HG02840 (cell line): ENCODE results near the gene ABHD3.
"Not testable (repeated sequence)": the region's sequence is repeated elsewhere in the genome, so short reads cannot be mapped to it uniquely, and the experiment has no call there.

ENCODE experiments used
- ATAC-seq: cut with Tn5 transposase; IDR thresholded peaks from one replicate; pipeline ENCODE4 v1.9.1; 2021; ENCODE audit warnings: mild to moderate bottlenecking, moderate library complexity, moderate number of reproducible peaks; ENCODE audit not compliant: unreplicated experiment, low FRiP score

Gene ABHD3, protein sequence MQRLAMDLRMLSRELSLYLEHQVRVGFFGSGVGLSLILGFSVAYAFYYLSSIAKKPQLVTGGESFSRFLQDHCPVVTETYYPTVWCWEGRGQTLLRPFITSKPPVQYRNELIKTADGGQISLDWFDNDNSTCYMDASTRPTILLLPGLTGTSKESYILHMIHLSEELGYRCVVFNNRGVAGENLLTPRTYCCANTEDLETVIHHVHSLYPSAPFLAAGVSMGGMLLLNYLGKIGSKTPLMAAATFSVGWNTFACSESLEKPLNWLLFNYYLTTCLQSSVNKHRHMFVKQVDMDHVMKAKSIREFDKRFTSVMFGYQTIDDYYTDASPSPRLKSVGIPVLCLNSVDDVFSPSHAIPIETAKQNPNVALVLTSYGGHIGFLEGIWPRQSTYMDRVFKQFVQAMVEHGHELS

DNA sequence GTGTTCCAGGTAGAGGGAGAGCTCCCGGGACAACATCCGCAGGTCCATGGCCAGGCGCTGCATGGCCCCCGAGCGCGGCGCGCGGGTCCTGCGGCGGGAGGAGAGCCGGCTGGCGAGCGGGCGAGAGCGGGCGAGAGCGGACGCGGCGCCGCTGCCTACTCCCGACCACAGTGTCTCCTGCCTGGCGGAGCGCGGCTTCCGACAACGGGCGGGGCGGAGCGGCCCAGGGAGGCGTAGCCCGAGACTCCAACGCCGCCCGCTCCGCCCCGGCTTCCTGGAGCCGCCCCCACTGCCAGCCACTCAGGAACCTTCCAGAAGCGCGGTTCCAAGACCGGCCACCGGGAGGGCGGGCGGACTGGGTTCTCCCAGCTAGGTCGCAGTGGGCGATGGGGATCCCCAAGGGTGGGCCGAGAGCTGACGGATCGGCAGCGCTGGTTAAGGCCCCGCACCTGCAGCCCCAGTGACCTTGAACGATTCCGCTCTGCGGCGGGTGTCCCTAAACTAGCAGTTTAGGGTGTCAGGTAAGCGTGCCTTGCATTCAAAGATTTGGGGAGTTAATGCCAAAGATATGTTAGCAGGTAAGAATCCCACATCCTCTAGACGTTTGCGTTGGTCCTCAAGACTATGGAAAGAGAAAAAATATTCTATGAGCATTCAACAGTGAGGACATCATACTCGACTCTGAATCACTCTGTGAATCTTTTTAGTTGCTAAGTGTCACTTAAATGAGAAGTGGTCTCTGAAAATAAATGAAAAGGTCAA lies at the start of gene ABHD3:
TSS of gene ABHD3 (minus strand) at position 172 of the 762 bp plus-strand sequence. CDS start at position 63, 109 bp downstream.
- peak; percentile 91 for ATAC-seq

DNA sequence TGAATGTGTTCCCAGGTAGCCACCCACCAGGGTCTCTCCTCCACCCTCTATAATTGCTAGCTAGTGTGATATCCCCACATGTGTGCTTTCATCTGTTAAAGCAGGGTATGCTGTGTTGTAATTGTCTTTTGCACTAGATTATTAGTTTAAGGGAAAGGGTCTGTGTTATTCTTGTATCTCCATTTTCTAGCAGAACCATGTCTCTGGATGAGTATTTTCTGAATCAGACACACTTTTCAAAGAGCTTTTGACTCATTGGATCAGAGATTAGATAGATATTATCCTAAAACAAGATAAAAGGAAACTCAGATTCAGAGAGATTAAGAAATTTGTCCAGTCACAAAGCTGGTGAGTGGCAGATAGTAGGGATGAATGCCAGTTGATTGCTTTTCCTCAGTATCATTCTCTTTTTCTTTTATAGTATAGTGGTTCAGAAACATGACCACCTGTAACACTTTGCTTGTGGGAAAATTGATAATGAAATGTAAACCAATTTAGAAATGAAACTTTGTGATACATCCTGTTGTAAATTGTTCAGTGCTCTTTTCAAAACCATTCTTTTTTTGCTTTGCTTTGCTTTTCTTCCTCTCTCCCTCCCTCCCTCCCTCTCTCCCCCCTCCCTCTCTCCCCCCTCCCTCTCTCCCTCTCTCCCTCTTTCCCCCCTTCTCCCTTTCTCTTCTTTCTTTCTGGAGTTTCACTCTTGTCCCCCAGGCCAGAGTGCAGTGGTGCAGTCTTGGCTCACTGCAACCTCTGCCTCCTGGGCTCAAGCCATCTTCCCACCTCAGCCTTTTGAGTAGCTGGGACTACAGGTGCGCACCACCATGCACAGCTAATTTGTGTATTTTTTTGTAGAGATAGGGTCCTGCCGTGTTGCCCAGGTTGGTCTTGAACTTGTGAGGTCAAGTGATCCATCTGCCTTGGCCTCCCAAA lies 43.5 kb upstream of the ABHD3 start:
- no peak for ATAC-seq

DNA sequence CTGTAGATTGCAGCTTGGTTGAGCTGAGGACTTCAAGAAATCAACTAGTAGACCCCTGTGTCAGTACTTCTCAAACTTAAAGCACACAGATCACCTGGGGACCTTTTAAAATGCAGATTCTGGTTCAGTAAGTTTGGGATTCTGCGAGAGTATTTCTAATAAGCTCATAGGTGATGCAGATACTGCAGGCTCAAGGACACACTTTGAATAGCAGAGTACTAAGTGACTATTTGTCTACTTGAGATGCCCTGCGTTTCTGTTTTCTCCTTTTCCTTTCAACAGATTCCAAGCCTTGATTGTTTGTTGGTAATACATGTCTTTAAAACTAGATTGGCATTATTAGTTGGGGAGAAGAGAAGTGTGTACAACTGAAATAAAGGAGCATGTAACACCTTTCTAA lies 42.7 kb upstream of the ABHD3 start:
- ATAC-seq = no peak

DNA sequence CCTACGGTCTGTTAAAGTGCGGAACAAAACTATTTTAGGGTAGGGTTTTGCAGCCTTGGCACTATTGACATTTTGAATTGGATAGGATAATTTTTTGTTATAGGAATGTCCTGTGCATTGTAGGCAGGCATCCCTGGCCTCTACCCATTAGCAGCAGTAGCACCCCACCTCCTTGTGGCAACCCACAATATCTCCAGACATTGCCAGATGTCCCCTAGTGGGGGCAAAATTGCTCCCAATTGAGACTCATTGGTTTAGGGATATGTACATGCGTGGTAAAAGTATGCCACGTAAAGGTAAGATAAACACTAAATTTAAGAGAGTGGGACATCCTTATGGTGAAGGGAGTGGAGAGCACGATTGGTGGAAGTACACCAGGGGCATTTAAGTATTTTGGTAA lies 40.7 kb upstream of the ABHD3 start:
- no peak for ATAC-seq

DNA sequence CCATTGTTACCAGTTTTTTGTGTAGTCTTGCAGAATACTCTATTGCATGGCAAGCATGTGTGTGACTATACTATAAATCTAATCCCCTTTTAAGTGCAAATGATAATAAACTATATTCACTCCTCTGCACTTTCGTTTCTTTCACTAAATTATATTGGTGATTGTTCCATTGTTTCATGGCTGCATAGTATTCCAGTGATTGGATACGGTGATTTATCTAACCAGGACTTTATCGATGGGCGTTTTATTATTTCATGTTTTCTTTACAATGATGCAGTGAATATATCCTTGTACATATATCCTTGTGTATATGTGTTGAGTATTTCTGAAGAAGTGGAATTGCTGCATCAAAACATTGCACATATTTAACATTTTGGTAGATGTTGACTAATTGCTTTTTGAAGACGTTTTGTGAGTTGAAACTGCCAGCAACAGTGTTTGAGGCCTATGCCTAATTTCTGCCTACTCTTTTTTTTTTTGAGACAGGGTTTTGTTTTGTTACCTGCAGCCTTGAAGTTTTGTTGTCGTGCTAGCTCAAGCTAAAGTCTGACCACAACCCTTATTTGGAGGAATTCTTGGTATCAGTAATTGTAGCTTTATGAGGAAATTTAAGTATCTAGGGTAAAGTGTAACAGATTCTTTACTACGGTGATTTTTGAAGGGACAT lies 38.7 kb upstream of the ABHD3 start:
- no peak for ATAC-seq

DNA sequence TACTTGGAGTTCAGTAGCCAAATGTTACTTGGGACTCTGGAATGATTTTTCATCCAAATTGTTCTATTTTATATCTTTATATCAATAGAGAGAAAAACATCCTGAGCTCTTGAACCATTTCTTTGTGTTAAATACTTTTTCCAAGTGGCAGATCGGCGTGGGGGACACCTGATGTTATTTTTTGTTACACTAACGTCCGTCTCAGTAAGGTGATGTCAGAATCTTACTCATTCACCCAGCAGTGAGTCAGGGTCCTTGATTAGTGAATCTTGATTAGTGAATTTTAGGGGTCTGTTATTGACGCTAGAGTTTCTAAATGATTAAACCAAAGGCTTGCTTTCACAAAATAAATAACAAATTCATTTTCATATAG lies 37.7 kb upstream of the ABHD3 start:
- no peak for ATAC-seq

DNA sequence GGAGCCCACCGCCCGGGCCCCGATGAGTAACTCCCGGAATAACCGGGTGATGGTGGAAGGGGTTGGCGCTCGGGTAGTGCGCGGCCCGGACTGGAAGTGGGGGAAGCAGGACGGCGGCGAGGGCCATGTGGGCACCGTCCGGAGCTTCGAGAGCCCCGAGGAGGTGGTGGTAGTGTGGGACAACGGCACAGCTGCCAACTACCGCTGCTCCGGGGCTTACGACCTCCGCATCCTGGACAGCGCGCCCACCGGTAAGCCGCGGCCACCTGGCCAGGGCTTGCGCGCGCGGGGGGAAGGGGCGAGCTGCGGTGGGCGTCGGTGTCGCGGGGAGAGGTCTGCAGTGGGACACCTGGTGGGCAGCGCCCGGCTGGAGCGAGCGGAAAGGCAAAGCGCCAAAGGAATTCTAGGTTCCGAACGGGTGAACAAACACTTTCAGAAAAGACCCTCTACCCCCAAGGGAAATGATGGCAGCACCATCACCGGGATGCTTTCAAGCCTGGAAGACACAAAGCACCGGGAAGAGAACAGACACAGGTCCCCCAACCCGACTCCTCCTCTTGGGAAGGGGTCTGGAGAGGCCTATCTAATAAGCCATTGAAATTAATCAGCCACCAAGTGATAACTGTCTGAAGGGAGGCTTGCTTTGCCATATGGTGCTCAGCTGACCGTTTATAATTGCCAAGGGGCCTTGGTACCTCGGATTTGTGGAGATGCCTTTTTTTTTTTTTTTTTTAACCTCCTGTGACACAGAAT lies 37.2 kb upstream of the ABHD3 start:
- peak; percentile 4 for ATAC-seq

DNA sequence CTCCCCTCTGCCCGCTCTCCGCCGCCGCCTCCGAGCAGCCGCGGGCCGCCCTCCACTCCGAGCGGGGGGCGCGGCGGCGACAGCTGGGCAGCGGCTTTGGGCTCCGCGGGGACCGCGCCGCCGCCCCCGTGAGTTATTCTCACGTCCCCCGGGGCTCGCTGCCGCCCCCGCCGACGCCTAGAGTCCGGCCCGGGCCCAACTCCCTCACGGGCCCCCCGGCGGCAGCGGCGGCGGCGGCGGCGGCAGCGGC lies 36.7 kb upstream of the ABHD3 start:
- no peak for ATAC-seq

DNA sequence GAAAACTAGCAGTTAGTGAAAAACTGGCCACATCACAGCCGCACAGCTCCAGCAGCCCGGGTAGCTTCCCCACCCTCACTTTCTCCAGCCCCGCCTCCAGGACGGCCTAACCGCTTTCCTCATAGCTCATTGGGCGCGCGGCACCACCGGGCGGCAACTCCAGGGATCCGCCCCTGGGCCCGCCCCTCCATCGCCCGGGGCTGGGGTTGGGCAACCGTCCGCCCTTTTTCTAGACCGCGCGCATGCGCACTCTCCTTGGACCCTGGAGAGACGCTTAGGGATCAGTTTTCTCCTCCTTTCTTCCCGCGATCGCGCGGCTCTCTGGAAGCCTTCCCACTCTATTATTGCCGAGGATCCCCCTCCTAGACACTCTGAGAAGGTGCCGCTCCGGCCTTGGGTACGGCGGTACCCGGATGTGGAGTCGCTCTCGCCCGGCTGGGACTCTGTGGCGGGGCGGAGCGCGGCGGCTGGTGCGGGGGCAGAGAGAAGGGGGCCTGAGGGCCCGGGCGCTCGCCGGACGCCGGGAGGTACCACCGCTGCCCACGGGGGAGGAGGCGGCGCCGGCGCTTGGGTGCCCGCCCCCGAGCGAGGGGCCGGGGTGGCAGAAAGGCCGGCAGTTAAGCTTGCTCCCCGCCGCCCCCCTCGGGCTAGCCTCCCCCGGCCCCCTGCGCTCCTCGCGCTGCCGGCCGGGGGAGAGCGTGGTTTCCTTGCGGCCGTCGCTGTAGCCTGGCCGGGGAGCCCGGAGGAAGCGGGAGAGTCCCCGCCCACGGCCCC lies 36.2 kb upstream of the ABHD3 start, which contains the start of gene MIB1:
TSS of gene MIB1 (plus strand) at position 255 of the 774 bp plus-strand sequence. CDS start 792 bp downstream, outside the sequence.
- ATAC-seq = peak; percentile 98

DNA sequence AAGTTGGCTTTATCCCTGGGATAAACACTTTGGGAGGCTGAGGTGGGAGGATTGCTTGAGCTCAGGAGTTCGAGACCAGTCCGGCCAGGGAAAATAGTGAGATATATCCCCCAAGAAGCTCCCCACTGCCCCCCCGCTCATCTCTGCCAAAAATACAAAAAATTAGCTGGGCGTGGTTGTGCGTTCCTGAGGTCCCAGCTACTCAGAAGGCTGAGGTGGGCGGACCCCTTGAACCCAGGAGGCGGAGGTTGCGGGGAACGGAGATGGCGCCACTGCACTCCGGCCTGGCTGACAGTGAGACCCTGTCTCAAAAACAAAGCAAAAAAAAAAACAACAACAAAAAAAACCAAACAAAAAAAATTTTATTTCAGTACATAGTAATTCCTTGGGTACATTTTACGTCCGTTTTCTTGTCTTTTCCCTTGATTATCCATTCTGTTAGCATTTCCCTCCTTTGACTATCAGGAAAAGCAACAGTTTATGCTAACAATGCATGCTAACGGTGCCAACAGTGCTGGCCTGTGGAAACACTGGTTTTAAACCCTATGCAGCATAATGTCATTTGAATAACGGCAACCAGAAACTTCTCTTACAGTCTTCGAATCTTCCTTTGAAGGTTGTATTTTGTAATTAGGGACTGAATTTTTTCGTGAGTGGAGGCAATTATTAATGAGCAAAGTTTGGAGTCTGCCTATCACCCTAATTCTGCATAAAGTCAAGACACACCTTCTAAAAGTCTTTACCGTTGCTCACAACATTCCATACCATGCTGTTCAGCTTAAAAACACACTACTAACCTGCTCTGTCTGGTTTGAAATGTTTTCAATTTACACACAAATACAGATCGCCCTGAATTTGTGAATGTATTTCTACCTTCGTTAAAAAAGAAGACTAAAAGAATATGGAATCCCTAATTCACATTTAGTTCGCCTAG lies 35.3 kb upstream of the ABHD3 start:
- peak; percentile 7 for ATAC-seq

DNA sequence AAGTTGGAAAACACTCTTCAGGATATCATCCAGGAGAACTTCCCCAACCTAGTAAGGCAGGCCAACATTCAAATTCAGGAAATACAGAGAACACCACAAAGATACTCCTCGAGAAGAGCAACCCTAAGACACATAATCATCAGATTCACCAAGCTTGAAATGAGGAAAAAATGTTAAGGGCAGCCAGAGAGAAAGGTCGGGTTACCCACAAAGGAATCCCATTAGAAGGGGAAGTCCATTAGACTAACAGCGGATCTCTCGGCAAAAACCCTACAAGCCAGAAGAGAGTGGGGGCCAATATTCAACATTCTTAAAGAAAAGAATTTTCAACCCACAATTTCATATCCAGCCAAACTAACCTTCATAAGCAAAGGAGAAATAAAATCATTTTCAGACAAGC lies 32.4 kb upstream of the ABHD3 start:
- not testable (repeated sequence) for ATAC-seq

DNA sequence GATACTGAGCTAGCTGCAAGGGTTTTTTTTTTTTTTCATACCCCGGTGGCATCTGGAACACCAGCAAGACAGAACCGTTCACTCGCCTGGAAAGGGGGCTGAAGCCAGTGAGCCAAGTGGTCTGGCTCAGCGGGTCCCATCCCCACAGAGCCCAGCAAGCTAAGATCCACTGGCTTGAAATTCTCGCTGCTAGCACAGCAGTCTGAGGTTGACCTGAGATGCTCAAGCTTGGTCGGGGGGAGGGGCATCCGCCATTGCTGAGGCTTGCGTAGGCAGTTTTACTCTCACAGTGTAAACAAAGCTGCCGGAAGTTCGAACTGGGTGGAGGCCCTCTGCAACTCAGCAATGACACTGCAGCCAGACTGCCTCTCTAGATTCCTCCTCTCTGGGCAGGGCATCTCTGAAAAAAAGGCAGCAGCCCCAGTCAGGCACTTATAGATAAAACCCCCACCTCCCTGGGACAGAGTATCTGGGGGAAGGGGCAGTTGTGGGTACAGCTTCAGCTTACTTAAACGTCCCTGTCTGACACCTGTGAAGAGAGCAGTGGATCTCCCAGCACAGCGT lies 31.0 kb upstream of the ABHD3 start:
- ATAC-seq = no peak

DNA sequence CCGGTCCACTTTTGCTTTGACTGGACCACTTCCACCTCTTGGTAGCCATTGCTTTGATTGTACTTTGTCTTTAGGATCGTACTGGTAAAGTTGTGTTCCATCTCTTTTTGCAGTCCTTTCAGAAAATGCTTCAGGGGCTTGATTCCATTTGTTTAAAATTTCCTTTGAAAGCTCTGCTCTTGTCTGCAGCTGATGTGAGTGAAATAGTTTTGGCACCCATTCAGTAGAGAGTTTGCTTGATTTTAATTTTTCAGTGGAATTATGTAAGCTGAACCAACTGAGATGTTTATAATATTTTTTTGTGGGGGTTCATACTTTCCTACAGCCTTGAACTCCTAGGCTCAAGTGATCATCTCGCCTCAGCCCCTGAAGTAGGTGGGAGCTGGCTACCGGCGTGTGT lies 28.4 kb upstream of the ABHD3 start:
- ATAC-seq = no peak

DNA sequence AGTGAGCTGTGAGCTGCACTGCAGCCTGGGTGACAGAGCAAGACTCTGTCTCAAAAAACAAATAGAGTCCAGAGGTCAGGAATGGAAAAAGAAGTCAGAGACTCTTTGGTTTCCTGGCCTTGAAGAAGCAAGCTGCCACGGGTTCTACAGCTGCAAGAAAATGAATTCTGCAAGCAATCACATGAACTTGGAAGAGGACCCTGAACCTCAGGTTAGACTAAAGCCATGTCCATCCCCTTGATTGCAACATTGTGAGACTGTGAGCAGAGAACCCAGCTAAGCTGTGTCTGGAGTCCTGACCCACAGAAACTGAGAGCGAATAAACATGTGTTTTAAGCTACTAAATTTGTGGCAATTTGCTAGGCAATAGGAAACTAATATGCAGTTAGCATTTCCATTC lies 23.1 kb upstream of the ABHD3 start:
- no peak for ATAC-seq

DNA sequence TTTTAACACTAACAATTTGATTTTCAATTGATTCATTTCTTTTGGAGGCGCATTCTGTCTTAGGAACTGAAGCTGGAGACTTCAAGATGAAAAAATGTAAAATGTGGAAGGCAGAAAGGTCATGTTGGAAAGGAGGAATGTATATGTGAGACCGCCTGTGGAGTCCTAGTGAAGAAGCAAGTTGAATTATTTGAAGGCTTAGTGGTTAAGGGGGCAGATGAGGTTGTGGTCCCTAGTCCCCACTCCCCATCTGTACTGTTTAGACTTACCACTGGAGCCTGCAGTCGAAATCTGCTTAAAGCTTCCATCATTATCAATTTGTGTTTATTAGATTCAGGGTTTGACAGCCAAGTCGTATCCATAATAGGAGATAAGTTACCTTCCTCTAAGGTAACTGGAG lies 20.6 kb upstream of the ABHD3 start:
- ATAC-seq = no peak

DNA sequence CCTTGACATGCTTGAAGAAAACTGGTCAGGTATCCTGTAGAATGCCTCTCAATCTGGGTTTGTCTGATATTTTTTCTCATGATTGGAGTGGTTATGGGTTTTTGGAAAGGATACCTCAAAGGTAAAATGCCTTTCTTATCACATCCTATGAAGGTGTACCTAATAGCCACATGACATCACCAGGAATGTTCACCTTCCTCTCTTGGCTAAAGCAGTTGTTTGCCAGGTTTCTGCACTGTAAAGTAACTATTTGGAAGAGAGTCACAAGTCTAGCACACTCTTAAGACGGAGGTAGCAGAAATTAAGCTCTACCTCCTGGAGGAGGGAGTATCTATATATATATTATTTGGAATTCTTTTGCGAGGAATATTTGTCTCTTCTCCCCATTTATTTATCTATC lies 18.1 kb upstream of the ABHD3 start:
- ATAC-seq = no peak

DNA sequence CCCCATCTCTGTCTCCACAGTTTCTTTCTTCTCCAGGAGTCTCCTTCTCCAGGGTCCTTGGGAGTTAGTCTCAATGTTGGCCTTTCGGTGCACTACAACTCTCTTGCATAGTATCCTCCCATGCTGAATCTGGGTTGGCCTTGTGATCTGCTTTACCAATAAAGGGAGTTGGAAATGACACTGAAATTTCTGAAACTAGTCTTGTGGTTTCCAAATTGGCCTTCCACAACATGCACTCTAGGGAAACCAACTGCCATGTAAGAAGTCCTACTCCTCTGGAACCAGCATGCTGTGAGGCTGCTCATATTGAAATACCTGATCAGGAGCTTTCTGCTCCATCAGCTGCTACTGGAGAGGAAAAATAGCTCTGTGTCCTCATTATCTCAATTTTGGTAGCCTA lies 9.9 kb upstream of the ABHD3 start:
- ATAC-seq = no peak

DNA sequence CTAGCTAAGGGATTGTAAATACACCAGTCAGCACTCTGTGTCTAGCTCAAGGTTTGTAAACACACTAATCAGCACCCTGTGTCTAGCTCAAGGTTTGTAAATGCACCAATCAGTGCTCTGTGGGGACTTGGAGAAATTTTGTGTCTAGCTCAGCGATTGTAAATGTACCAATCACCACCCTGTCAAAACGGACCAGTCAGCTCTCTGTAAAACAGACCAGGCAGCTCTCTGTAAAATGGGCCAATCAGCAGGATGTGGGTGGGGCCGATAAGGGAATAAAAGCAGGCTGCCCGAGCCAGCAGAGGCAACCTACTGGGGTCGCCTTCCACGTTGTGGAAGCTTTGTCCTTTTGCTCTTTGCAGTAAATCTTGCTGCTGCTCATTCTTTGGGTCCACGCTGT lies 2.6 kb upstream of the ABHD3 start:
- not testable (repeated sequence) for ATAC-seq
